Measurements from ENCODE around the gene C17orf75. TPM values are rescaled to one million over a fixed set of nuclear protein-coding genes. Genes with fewer than 3 reads are reported as not detected.

The C17orf75 gene
- total and polyA plus RNA-seq, 2 experiments from 2014 or later: 35.9 to 43.3 TPM

DNA sequence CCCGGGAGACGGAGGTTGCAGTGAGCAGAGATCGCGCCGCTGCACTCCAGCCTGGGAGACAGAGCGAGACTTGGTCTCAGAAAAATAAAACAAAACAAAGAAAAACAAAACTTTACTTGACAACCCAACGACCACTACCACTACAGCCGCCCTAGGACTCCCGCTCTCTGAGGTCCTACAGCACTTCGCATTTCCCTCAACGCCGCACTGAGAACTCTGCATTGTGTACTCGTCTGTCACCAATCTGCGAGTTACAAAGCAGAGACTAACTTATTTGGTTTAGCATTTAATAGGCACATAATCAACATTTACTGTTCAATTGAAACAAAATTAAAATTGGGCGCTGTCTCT lies 7.5 kb upstream of the C17orf75 start:
- Histone ChIP-seq H3K27ac (ENCODE audit: low read depth) (peak overlapping the region; percentile 97), H3K4me1 (ENCODE audit: insufficient read depth) (peaks cover 11% of the 10 kb centered on the region), H3K4me2 (peak overlapping the region; percentile 84), H3K9me2 (ENCODE audit: insufficient read depth) (no peaks in the 10 kb centered on the region), H4K20me1 (replicated peaks; ENCODE audit: insufficient read depth) (peaks cover 33% of the 10 kb centered on the region), H3F3A (replicated peaks; ENCODE audit: low read depth) (peaks cover 7% of the 10 kb centered on the region; the same call in 1 of the 2 replicates), H3K4me3 (peak overlapping the region; percentile 89), H2AFZ (peak overlapping the region; percentile 4; the same call in 1 of the 2 replicates), H3K27me3 (ENCODE audit: insufficient read depth) (no peaks in the 10 kb centered on the region), H3K36me3 (ENCODE audit: insufficient read depth) (peaks cover 23% of the 10 kb centered on the region; the same call in 1 of the 2 replicates), H3K79me2 (replicated peaks; ENCODE audit: insufficient read depth) (peaks cover 45% of the 10 kb centered on the region)
- peak; percentile 26 for ATAC-seq
- H3K9me3 Mint-ChIP-seq: no peaks in the 10 kb centered on the region
- TF ChIP-seq CREB1 (CRISPR knock-in tag; IDR thresholded peaks at IDR 0.05; ENCODE audit: low read depth) (no peak), POLR2AphosphoS5 (IDR thresholded peaks at IDR 0.05; ENCODE audit: low read depth) (no peak), ZNF331 (CRISPR knock-in tag; IDR thresholded peaks at IDR 0.05; ENCODE audit: low read depth) (no peak), JUNB (IDR thresholded peaks at IDR 0.05; ENCODE audit: unreplicated experiment) (no peak), NANOG (IDR thresholded peaks at IDR 0.05; ENCODE audit: borderline replicate concordance) (no peak)
- TF ChIP-seq, protein P1, sequence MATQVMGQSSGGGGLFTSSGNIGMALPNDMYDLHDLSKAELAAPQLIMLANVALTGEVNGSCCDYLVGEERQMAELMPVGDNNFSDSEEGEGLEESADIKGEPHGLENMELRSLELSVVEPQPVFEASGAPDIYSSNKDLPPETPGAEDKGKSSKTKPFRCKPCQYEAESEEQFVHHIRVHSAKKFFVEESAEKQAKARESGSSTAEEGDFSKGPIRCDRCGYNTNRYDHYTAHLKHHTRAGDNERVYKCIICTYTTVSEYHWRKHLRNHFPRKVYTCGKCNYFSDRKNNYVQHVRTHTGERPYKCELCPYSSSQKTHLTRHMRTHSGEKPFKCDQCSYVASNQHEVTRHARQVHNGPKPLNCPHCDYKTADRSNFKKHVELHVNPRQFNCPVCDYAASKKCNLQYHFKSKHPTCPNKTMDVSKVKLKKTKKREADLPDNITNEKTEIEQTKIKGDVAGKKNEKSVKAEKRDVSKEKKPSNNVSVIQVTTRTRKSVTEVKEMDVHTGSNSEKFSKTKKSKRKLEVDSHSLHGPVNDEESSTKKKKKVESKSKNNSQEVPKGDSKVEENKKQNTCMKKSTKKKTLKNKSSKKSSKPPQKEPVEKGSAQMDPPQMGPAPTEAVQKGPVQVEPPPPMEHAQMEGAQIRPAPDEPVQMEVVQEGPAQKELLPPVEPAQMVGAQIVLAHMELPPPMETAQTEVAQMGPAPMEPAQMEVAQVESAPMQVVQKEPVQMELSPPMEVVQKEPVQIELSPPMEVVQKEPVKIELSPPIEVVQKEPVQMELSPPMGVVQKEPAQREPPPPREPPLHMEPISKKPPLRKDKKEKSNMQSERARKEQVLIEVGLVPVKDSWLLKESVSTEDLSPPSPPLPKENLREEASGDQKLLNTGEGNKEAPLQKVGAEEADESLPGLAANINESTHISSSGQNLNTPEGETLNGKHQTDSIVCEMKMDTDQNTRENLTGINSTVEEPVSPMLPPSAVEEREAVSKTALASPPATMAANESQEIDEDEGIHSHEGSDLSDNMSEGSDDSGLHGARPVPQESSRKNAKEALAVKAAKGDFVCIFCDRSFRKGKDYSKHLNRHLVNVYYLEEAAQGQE (IDR thresholded peaks at IDR 0.05; ENCODE audit: unreplicated experiment): peak; percentile 0
- TF ChIP-seq, protein P2, sequence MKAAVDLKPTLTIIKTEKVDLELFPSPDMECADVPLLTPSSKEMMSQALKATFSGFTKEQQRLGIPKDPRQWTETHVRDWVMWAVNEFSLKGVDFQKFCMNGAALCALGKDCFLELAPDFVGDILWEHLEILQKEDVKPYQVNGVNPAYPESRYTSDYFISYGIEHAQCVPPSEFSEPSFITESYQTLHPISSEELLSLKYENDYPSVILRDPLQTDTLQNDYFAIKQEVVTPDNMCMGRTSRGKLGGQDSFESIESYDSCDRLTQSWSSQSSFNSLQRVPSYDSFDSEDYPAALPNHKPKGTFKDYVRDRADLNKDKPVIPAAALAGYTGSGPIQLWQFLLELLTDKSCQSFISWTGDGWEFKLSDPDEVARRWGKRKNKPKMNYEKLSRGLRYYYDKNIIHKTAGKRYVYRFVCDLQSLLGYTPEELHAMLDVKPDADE (IDR thresholded peaks at IDR 0.05): no peak
- H3K27me3 Mint-ChIP-seq (ENCODE audit: insufficient read depth, low read depth, poor library complexity): peaks cover 10% of the 10 kb centered on the region
- DNase-seq (ENCODE audit: low spot score): peak; percentile 27
- peak overlapping the region; percentile 99 for H3K4me3 Mint-ChIP-seq
- peaks cover 46% of the 10 kb centered on the region for H3K36me3 Mint-ChIP-seq (ENCODE audit: low read depth)
- H3K27ac Mint-ChIP-seq: peak overlapping the region; percentile 100
- peaks cover 12% of the 10 kb centered on the region for H3K4me1 Mint-ChIP-seq

DNA sequence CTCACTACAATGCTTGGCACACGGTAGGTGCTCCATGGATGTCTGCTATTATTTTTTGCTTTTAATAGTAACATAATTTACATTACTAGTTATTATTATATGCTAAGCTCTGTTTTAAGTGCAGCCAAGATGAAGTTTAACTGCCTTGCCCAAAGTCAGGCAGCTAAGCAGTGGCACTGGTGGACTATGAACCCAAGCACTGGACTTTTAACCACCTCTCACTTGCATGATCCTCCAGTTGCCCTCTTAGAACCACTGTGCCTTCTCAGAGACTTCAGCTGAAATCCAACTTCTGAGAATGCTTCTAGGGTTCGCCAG lies 6.5 kb upstream of the C17orf75 start:
- peaks cover 35% of the 10 kb centered on the region for H3K79me2 ChIP-seq (replicated peaks; ENCODE audit: insufficient read depth)
- Mint-ChIP-seq H3K27ac (no peak overlapping the region), H3K4me1 (peaks cover 7% of the 10 kb centered on the region), H3K27me3 (ENCODE audit: insufficient read depth, low read depth, poor library complexity) (peaks cover 10% of the 10 kb centered on the region), H3K36me3 (ENCODE audit: low read depth) (peaks cover 36% of the 10 kb centered on the region), H3K9me3 (no peaks in the 10 kb centered on the region), H3K4me3 (peak overlapping the region; percentile 99; the same call in 2 of the 3 replicates)
- no peak overlapping the region for H3K4me2 ChIP-seq
- DNase-seq (ENCODE audit: low spot score) (no peak), ATAC-seq (no peak)
- H3K4me1 ChIP-seq (ENCODE audit: insufficient read depth): peaks cover 9% of the 10 kb centered on the region
- H3K36me3 ChIP-seq (ENCODE audit: insufficient read depth): peaks cover 15% of the 10 kb centered on the region; the same call in 1 of the 2 replicates
- H3K4me3 ChIP-seq: no peak overlapping the region
- H2AFZ ChIP-seq: no peak overlapping the region
- no peaks in the 10 kb centered on the region for H3K27me3 ChIP-seq (ENCODE audit: insufficient read depth)
- no peaks in the 10 kb centered on the region for H3K9me2 ChIP-seq (ENCODE audit: insufficient read depth)
- no peaks in the 10 kb centered on the region for H3F3A ChIP-seq (replicated peaks; ENCODE audit: low read depth)
- H4K20me1 ChIP-seq (replicated peaks; ENCODE audit: insufficient read depth): peaks cover 26% of the 10 kb centered on the region
- H3K27ac ChIP-seq (ENCODE audit: low read depth): no peak overlapping the region
- TF ChIP-seq POLR2AphosphoS5 (IDR thresholded peaks at IDR 0.05; ENCODE audit: low read depth) (no peak), CREB1 (CRISPR knock-in tag; IDR thresholded peaks at IDR 0.05; ENCODE audit: low read depth) (no peak), JUNB (IDR thresholded peaks at IDR 0.05; ENCODE audit: unreplicated experiment) (no peak), EZH2phosphoT487 (IDR thresholded peaks at IDR 0.05; ENCODE audit: unreplicated experiment) (no peak), NANOG (IDR thresholded peaks at IDR 0.05; ENCODE audit: borderline replicate concordance) (no peak), EZH2 (IDR thresholded peaks at IDR 0.05; ENCODE audit: low read depth, unreplicated experiment) (no peak)
- TF ChIP-seq, protein P2 (IDR thresholded peaks at IDR 0.05): no peak
